ENCODE results near the gene CELF1. TPM values are rescaled to one million over a fixed set of nuclear protein-coding genes. Genes with fewer than 3 reads are reported as not detected.

The CELF1 gene
- total and polyA plus RNA-seq, 2 experiments from 2014 or later: 124 to 233 TPM

DNA sequence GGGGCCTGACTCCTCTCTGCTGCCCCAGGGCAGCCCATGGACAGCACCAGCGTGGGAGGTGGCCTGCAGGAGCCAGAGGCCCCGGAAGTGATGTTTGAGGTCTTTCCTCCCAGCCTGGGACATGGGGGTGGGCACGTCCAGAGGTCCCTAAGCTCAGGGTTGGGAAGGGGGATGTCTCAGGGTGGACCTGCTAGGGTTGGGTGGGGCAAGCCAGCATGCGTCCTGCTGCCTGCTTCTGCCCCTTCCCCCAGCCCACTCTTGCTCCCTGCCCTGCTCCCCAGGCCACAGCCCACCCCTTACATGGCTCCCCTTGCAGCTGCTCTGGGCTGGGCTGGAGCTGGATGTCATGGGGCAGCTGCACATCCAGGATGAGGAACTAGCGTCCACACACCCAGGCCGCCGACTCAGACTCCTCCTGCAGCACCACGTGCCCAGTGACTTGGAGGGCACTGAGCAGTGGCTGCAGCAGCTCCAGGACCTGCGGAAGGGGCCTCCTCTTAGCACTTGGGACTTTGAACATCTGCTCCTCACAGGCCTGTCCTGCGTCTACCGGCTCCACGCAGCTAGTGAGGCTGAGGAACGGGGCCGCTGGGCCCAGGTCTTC is 34.9 kb upstream of the CELF1 start:
- Histone ChIP-seq H3K36me3 (ENCODE audit: insufficient read depth) (no peaks in the 10 kb centered on the region), H3K79me2 (replicated peaks; ENCODE audit: insufficient read depth) (no peaks in the 10 kb centered on the region), H2AFZ (no peak overlapping the region), H3K4me1 (ENCODE audit: insufficient read depth) (peaks cover 11% of the 10 kb centered on the region), H4K20me1 (replicated peaks; ENCODE audit: insufficient read depth) (no peaks in the 10 kb centered on the region; the same call in 1 of the 2 replicates), H3K4me3 (no peak overlapping the region), H3K27ac (ENCODE audit: low read depth) (no peak overlapping the region), H3K9me2 (ENCODE audit: insufficient read depth) (0 out of 2 replicates have a peak, but pooled peaks cover 6% of the 10 kb centered on the region), H3F3A (replicated peaks; ENCODE audit: low read depth) (no peaks in the 10 kb centered on the region), H3K4me2 (no peak overlapping the region), H3K27me3 (ENCODE audit: insufficient read depth) (peaks cover 36% of the 10 kb centered on the region)
- Mint-ChIP-seq H3K27me3 (ENCODE audit: insufficient read depth, low read depth, poor library complexity) (peaks cover 34% of the 10 kb centered on the region), H3K9me3 (no peaks in the 10 kb centered on the region), H3K27ac (no peak overlapping the region), H3K36me3 (ENCODE audit: low read depth) (peaks cover 26% of the 10 kb centered on the region), H3K4me3 (no peak overlapping the region), H3K4me1 (peaks cover 11% of the 10 kb centered on the region; the same call in 2 of the 3 replicates)
- ATAC-seq (no peak), DNase-seq (ENCODE audit: low spot score) (no peak)
- TF ChIP-seq, protein P1, sequence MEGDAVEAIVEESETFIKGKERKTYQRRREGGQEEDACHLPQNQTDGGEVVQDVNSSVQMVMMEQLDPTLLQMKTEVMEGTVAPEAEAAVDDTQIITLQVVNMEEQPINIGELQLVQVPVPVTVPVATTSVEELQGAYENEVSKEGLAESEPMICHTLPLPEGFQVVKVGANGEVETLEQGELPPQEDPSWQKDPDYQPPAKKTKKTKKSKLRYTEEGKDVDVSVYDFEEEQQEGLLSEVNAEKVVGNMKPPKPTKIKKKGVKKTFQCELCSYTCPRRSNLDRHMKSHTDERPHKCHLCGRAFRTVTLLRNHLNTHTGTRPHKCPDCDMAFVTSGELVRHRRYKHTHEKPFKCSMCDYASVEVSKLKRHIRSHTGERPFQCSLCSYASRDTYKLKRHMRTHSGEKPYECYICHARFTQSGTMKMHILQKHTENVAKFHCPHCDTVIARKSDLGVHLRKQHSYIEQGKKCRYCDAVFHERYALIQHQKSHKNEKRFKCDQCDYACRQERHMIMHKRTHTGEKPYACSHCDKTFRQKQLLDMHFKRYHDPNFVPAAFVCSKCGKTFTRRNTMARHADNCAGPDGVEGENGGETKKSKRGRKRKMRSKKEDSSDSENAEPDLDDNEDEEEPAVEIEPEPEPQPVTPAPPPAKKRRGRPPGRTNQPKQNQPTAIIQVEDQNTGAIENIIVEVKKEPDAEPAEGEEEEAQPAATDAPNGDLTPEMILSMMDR (conservative IDR thresholded peaks at IDR 0.05; ENCODE audit: low read depth in 2 of 2): no peak
- TF ChIP-seq NANOG (IDR thresholded peaks at IDR 0.05; ENCODE audit: borderline replicate concordance): no peak
- TF ChIP-seq JUNB (IDR thresholded peaks at IDR 0.05; ENCODE audit: unreplicated experiment): no peak
- TF ChIP-seq POLR2AphosphoS5 (IDR thresholded peaks at IDR 0.05; ENCODE audit: low read depth): no peak
- TF ChIP-seq ZNF331 (CRISPR knock-in tag; IDR thresholded peaks at IDR 0.05; ENCODE audit: low read depth): no peak
- no peak for TF ChIP-seq EZH2 (IDR thresholded peaks at IDR 0.05; ENCODE audit: low read depth, unreplicated experiment)
- no peak for TF ChIP-seq STAT1 (IDR thresholded peaks at IDR 0.05; ENCODE audit: unreplicated experiment)
- TF ChIP-seq, protein P2, sequence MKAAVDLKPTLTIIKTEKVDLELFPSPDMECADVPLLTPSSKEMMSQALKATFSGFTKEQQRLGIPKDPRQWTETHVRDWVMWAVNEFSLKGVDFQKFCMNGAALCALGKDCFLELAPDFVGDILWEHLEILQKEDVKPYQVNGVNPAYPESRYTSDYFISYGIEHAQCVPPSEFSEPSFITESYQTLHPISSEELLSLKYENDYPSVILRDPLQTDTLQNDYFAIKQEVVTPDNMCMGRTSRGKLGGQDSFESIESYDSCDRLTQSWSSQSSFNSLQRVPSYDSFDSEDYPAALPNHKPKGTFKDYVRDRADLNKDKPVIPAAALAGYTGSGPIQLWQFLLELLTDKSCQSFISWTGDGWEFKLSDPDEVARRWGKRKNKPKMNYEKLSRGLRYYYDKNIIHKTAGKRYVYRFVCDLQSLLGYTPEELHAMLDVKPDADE (IDR thresholded peaks at IDR 0.05): no peak
- TF ChIP-seq, protein P3, sequence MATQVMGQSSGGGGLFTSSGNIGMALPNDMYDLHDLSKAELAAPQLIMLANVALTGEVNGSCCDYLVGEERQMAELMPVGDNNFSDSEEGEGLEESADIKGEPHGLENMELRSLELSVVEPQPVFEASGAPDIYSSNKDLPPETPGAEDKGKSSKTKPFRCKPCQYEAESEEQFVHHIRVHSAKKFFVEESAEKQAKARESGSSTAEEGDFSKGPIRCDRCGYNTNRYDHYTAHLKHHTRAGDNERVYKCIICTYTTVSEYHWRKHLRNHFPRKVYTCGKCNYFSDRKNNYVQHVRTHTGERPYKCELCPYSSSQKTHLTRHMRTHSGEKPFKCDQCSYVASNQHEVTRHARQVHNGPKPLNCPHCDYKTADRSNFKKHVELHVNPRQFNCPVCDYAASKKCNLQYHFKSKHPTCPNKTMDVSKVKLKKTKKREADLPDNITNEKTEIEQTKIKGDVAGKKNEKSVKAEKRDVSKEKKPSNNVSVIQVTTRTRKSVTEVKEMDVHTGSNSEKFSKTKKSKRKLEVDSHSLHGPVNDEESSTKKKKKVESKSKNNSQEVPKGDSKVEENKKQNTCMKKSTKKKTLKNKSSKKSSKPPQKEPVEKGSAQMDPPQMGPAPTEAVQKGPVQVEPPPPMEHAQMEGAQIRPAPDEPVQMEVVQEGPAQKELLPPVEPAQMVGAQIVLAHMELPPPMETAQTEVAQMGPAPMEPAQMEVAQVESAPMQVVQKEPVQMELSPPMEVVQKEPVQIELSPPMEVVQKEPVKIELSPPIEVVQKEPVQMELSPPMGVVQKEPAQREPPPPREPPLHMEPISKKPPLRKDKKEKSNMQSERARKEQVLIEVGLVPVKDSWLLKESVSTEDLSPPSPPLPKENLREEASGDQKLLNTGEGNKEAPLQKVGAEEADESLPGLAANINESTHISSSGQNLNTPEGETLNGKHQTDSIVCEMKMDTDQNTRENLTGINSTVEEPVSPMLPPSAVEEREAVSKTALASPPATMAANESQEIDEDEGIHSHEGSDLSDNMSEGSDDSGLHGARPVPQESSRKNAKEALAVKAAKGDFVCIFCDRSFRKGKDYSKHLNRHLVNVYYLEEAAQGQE (IDR thresholded peaks at IDR 0.05; ENCODE audit: unreplicated experiment): no peak
- TF ChIP-seq, protein P4, sequence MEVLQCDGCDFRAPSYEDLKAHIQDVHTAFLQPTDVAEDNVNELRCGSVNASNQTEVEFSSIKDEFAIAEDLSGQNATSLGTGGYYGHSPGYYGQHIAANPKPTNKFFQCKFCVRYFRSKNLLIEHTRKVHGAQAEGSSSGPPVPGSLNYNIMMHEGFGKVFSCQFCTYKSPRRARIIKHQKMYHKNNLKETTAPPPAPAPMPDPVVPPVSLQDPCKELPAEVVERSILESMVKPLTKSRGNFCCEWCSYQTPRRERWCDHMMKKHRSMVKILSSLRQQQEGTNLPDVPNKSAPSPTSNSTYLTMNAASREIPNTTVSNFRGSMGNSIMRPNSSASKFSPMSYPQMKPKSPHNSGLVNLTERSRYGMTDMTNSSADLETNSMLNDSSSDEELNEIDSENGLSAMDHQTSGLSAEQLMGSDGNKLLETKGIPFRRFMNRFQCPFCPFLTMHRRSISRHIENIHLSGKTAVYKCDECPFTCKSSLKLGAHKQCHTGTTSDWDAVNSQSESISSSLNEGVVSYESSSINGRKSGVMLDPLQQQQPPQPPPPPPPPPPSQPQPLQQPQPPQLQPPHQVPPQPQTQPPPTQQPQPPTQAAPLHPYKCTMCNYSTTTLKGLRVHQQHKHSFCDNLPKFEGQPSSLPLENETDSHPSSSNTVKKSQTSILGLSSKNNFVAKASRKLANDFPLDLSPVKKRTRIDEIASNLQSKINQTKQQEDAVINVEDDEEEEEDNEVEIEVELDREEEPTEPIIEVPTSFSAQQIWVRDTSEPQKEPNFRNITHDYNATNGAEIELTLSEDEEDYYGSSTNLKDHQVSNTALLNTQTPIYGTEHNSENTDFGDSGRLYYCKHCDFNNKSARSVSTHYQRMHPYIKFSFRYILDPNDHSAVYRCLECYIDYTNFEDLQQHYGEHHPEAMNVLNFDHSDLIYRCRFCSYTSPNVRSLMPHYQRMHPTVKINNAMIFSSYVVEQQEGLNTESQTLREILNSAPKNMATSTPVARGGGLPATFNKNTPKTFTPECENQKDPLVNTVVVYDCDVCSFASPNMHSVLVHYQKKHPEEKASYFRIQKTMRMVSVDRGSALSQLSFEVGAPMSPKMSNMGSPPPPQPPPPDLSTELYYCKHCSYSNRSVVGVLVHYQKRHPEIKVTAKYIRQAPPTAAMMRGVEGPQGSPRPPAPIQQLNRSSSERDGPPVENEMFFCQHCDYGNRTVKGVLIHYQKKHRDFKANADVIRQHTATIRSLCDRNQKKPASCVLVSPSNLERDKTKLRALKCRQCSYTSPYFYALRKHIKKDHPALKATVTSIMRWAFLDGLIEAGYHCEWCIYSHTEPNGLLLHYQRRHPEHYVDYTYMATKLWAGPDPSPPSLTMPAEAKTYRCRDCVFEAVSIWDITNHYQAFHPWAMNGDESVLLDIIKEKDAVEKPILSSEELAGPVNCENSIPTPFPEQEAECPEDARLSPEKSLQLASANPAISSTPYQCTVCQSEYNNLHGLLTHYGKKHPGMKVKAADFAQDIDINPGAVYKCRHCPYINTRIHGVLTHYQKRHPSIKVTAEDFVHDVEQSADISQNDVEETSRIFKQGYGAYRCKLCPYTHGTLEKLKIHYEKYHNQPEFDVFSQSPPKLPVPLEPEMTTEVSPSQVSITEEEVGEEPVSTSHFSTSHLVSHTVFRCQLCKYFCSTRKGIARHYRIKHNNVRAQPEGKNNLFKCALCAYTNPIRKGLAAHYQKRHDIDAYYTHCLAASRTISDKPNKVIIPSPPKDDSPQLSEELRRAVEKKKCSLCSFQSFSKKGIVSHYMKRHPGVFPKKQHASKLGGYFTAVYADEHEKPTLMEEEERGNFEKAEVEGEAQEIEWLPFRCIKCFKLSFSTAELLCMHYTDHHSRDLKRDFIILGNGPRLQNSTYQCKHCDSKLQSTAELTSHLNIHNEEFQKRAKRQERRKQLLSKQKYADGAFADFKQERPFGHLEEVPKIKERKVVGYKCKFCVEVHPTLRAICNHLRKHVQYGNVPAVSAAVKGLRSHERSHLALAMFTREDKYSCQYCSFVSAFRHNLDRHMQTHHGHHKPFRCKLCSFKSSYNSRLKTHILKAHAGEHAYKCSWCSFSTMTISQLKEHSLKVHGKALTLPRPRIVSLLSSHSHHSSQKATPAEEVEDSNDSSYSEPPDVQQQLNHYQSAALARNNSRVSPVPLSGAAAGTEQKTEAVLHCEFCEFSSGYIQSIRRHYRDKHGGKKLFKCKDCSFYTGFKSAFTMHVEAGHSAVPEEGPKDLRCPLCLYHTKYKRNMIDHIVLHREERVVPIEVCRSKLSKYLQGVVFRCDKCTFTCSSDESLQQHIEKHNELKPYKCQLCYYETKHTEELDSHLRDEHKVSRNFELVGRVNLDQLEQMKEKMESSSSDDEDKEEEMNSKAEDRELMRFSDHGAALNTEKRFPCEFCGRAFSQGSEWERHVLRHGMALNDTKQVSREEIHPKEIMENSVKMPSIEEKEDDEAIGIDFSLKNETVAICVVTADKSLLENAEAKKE (CRISPR knock-in tag; IDR thresholded peaks at IDR 0.05): no peak
- no peak for TF ChIP-seq EZH2phosphoT487 (IDR thresholded peaks at IDR 0.05; ENCODE audit: unreplicated experiment)
- no peak for TF ChIP-seq CREB1 (CRISPR knock-in tag; IDR thresholded peaks at IDR 0.05; ENCODE audit: low read depth)
- no peak for TF ChIP-seq ZNF114 (CRISPR knock-in tag; IDR thresholded peaks at IDR 0.05)

All from GM23338 (cell line).